HG02798 (cell line): Measurements from ENCODE around the gene BCL2L14.

Experiments used
- ATAC-seq: cut with Tn5 transposase; IDR thresholded peaks from one replicate; pipeline ENCODE4 v1.9.1; 2021; ENCODE audit warnings: mild to moderate bottlenecking; ENCODE audit not compliant: unreplicated experiment, poor library complexity

The BCL2L14 gene

GRCh38 chr12:12051668-12052067, 19.1 kb upstream of the BCL2L14 start:
- no peak for ATAC-seq

GRCh38 chr12:12054993-12055392, 15.7 kb upstream of the BCL2L14 start:
- no peak for ATAC-seq

- ATAC-seq: no peak
Measured at GRCh38 chr12:12056951-12057350, 13.8 kb upstream of the BCL2L14 start.

- ATAC-seq: no peak
Measured at GRCh38 chr12:12064596-12064995, 6.1 kb upstream of the BCL2L14 start.

GRCh38 chr12:12068751-12069150, 2.0 kb upstream of the BCL2L14 start:
- ATAC-seq: no peak

- ATAC-seq: no peak
Measured at GRCh38 chr12:12069821-12070548, 754 bp upstream of the BCL2L14 start.

- ATAC-seq: no peak
Measured at GRCh38 chr12:12072064-12072760, 1.5 kb downstream of the BCL2L14 start.

- no peak for ATAC-seq
Measured at GRCh38 chr12:12079291-12079690, 8.6 kb downstream of the BCL2L14 start.

GRCh38 chr12:12081836-12082497, 11.2 kb downstream of the BCL2L14 start:
- ATAC-seq: no peak

- ATAC-seq: no peak
Measured at GRCh38 chr12:12083688-12084087, 12.9 kb downstream of the BCL2L14 start.

GRCh38 chr12:12086362-12086761, 15.6 kb downstream of the BCL2L14 start:
- no peak for ATAC-seq

- ATAC-seq: no peak
Measured at GRCh38 chr12:12086973-12087692, 16.4 kb downstream of the BCL2L14 start.

- no peak for ATAC-seq
Measured at GRCh38 chr12:12087693-12088034, 16.9 kb downstream of the BCL2L14 start.

GRCh38 chr12:12088147-12088546, 17.4 kb downstream of the BCL2L14 start:
- ATAC-seq: no peak

- ATAC-seq: no peak
Measured at GRCh38 chr12:12088761-12089160, 18.0 kb downstream of the BCL2L14 start.

- ATAC-seq: no peak
Measured at GRCh38 chr12:12091071-12091470, 20.3 kb downstream of the BCL2L14 start.

GRCh38 chr12:12091977-12092663, 21.4 kb downstream of the BCL2L14 start:
- ATAC-seq: no peak

GRCh38 chr12:12094481-12094880, 23.7 kb downstream of the BCL2L14 start:
- ATAC-seq: no peak

GRCh38 chr12:12095021-12095420, 24.3 kb downstream of the BCL2L14 start:
- no peak for ATAC-seq
